Fibroblast of skin of right quadriceps (primary cell): Measurements from ENCODE around the gene OLFML1.
A peak's percentile ranks its signal among the peaks of the same experiment; 100 is the strongest.

ENCODE experiments used
- DNase-seq: peaks from one replicate; pipeline ENCODE4 v3.0.0-alpha.2; 2013

Gene OLFML1

DNA sequence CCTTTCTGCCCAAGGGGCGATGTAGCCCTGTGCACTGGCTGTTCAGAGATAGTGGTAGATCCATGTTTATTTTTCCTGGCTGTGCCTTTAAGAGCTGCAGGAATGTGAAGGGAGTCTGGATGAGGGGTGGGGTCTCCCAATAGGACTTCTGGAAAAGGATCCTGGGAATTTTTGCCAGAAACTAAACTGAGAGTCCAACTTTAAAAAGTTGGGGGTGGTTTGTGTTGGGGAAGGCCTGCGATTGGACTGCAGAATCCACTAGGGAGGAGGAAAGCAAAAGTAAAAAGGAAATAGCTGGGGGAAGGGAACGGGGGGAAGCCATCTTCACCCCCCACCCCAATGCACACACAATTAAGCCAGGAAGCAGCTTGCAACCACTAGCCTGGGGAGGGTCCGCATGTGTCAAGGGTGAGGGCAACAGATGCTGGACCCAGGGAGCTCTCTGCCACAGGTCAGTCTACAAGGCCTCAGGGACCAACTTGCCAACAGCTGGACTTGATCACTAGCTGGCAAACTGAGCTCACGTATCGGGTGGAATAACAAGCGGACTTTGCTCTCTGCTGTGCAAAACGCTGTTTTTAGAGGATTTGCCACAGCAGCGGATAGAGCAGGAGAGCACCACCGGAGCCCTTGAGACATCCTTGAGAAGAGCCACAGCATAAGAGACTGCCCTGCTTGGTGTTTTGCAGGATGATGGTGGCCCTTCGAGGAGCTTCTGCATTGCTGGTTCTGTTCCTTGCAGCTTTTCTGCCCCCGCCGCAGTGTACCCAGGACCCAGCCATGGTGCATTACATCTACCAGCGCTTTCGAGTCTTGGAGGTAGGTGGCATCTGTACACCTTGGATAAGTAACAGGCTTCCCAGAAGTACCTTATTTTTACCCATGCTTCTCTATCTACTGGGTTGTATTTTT, at the start of gene OLFML1:
TSS of gene OLFML1 (plus strand) at position 321 of the 912 bp plus-strand sequence. CDS start at position 691, 370 bp downstream.
- DNase-seq = peak; percentile 73

DNA sequence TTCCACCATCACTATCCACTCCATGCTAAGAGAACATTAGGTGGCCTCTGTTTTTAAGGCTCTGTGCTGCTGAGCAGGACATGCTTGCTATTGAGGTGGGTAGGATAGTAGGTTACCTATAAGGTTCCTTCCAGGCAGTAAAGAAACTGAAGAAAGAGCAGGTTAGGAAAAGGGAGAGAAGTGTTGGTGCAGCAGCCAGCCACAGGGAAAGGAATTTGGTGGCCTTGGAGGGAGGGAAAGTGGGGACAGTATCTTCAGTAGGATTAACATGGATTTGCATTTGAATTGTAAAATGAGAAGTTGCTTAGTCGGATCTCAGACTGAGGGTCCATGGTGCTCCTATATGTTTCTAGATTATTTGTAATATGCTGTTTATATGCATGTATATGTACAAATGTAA, 49.2 kb upstream of the OLFML1 start:
- DNase-seq = no peak

DNA sequence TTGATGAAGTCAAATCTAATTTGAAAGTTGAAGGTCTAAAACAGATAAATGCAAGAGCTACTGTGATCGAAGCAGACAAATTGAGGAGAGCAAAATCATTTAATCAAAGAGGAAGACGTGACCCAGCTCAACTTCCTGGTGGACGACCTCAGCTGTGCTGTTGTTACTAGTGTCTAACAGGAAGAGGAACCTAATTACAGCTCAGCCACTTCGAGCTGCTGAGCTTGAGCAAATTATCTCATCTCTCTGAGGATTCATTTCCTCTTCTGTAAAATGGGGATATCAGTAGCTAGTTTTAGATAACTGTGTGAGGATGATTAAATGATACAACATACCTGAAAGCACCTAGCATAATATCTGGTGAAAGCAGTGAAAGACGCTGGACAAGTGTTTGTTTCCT, 48.6 kb upstream of the OLFML1 start:
- DNase-seq = no peak

DNA sequence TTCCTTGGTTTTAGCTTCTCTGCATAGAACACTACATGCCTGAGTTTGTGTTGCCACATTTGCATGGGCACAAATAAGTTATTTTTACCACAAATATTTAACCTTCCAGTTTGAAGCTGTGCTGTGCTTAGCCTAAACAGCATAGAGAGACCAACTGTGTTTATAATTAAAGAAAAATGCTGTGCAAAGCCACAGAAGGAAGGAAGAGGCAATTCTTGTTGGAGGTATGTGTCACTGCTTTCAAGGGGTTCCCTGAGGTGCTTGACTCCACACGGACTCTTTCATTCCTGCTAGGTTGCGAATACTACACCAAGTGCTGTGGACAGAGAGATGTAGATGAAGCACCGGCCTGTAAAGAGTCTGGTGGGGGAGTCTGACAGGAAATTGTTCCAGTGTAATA, 47.6 kb upstream of the OLFML1 start:
- DNase-seq = peak; percentile 90

DNA sequence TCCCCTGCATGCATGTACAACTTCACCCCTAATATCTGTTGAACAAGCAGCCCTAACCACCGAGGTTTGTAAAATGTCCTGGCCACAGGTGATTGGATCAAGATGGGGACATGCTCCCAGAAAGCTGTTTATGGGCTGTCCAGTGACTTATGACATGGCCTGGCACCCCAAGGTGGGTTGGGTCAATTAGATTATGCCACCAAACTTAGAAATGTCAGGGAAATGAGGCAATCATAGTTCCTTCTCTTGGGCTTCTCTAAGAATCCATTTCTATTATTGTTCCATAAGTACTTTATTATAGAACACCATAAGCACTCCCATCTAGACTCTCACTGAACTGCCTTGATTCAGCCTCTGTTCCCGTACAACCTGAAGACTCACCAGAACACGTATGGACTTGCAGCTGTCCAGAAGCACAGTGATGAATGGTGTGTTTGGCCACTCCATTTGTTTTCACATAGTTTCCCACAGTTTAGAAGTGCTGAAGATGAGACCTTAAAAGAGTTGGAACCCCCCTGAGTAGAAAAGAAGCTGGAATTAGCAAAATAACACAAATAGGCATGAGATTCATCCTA, 45.5 kb upstream of the OLFML1 start:
- DNase-seq = no peak

DNA sequence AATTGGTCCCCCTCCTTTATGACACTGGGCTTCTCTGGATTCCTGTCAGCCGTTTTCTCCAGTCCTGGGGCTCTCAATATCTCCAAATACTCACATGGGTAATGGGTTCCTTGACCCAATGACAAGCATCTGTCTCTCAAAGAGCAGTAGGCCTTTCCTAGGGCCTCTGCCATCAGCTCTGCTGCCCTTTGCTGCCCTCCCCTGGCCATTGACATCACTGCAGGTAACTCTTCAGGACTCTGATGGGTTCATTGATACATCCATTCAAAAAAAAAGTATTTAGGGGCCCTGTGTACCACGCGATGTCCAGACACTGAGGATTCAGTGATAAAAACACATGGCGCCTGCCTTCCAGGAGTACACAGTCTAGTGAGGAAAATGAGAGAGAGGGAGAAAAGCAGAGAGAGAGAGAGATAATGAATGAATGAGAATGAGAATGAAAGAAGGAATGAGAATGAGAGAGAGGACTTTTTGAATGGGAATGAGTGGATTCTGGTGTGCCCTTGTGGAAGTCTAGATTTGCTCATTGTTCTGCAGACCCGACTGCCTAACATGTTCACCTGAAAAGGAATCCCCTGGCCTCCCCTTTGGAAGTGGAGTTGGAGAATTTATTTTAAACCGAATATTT, 42.6 kb upstream of the OLFML1 start:
- DNase-seq = peak; percentile 49

DNA sequence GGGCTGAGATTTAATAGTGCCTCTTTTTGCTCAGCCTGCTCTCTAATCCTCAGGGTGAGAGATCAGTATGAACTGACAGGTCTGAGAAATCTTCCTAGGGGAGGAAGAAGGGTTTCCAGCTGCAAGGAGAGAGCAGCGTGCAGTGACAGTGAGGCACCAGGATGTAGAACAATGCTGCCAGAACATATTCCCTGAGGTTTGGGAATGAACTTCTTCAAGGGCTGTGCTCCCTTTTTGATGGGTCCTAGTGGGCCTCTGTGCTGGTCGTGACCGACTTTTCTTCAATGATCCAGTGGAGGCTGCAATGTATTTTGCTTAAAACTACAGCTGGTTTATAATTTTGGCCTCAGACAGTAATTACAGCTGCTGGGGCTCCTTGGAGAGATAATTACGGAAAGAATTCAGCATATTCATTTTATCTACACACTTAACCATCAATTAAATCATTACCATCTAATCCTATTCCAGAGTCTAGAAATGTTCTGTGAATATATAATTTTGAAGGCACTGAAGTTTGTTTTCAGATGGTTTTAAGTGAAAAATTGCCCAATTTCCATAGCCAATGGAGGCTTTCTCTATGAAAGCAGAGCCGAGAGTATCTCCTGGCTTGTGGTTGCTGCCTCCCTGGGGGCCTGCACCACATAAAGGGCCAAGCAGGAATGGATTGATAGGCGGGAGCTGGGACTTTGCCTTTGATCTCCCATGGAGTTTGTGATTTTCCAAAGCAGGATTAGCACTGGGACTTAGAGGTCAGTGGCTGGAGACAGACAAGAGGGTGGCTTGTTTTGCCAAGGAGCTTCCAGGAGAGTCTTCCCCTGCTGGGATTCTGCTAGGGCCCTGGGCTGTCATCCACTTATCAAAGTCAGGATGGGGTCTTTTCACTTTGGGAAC, 41.0 kb upstream of the OLFML1 start:
- no peak for DNase-seq

DNA sequence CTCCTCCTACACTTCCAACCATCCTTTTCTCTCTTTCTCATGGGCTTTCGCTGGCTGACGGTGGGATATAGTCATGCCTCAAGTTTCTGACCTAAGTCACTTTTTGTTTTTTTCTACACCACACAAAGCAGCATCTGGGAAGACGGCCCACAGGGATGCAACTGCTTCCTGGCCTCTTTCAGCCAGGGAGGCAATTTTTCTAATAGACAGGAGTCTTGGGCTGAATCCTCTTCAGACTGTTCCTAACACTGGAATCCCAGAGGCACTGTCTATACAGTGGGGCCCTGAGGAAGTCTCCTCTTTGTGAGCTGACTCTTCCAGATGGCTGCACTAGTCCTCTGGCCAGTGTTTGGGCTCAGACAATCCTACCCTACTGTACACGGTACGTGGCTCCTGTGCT, 39.7 kb upstream of the OLFML1 start:
- DNase-seq = no peak

DNA sequence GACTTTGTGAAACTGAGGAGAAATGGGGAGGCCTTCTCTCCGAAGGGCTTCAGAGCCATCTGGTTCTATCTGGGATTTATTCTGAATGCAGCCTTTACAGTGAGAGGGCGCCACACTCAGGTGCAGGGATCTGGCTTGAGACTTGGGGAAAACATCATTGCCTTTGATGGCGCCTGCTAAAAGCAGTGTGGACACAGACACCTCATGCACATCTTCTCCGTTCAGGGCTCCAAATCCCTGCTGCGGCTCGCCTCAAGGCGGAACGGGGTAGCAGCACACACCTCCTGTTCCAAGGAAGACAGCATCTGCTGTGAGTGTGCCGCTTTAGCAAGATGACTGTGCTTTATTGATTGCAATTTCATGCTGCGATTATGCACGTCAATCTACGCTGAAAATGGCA, 37.1 kb upstream of the OLFML1 start:
- DNase-seq = no peak

DNA sequence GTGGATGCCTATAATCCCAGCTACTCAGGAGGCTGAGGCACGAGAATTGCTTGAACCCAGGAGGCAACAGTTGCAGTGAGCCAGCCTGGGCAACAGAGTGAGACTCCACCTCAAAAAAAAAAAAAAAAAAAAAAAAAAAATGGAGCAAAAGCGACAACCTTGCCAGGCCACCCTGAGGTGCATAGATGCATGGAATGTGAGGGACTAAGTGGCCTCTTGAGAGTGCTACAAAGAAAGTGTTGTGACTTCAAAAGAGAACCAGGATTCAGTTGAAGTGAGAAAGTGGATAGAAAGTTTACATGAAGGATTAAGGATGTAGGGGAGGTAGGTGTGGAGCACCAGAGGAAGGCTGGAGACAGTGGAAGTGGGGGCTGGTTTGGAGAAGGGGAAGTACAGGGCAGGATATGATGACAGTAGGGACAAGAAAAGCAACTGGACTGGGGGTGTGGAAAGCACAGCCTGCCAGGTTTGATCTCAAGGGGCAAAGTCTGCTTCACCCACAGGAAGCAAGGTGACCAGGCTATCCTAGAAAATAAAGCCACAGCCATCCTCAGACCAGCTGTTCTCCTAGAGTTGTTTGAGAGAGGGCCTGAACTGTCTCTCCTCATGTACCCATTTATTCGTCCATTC, 36.0 kb upstream of the OLFML1 start:
- no peak for DNase-seq

DNA sequence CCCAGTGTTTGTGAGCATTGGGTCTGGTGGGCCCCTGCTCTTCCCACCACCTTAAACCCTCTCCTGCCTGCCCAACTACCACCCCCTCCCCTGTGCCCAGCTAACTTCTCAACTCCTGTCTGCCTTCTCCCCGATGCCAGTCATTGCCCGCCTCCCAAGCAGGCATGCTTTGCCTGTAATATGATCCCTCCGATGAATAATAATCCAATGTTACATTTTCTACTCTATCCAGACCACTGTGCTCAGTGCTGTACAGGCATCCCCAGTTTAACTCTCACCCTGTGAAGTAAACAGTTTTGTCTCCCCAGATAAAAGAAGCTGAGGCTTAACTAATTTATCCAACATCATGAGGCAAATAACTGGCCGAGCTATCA, 35.5 kb upstream of the OLFML1 start:
- DNase-seq = no peak

DNA sequence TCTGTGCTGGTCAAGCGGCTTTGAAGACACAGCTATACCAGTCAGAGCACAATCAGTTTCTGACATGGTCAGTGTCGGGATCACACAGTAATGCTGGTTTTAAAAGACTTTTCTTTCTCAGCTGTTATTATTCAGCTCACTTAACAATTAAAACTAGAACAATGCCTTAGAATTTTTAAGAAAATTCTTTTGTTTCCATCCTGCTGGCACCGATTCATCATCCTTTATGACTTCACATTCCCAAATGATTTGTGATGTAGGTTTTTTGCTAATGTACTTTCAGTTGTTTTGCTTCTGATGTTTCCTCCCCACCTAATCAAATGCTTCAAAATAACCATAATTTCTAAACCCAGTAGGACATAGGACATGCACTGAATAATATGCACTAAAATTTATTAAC, 34.5 kb upstream of the OLFML1 start:
- no peak for DNase-seq

DNA sequence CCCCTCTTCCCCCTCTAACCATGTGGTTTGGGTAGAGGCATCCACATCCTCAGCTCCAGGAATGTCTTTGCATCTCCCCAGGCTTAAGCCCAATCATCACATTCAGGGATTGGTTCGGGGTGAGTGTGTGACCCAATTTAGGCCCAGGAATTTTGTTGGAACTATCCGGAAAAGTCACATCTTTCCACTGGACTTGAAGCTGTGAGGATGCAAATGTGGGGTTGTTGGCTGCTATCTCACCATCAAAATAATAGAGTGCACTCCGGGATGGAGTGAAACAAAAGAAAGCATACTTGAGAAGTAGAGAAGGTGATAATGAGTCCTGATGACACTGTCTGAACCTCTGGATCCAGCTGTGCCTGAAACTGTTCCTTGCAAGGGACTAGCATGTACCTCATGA, 33.8 kb upstream of the OLFML1 start:
- no peak for DNase-seq

DNA sequence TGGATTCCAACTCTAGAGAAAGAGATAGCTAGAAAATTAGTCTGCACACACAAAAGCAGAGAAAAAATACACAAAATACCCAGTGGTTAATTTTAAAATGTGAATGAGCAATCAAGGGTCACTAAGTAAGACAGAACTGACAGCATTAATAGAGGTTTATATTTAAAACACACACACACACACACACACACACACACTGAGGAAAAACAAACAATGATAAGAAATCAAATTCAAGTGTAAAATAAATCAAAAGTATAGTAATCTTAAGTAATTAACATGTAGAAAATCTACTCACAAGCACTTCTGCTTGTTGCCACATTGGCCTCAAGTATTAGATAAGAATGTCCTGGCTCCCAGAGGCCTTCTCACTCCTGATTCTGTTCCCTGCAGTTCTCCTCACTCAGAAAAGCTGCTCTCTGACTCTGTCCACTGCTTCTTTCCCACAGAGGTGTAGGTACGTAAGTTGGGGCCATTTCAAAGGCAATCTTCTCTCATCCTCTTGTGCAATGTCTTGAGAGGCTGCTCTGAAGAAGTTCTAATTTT, 33.3 kb upstream of the OLFML1 start:
- no peak for DNase-seq

DNA sequence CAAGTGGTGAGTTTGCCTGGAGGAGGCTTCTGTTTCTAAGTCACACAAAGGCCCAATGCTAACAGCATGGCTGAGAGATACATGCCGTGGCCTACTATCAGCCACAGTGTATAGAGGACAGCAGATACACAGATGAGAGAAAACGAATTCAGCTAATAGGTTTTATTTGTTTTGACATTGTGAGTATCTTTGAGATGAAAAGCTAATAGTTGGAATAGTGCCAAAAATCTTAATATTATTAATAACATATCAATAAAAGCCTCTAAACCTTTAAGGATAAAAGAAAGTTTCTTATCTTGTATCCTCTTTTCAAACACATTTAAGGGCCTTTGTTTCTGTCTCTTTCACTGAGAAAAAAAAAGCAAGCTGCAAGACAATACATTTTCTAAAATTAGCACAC, 30.5 kb upstream of the OLFML1 start:
- no peak for DNase-seq

DNA sequence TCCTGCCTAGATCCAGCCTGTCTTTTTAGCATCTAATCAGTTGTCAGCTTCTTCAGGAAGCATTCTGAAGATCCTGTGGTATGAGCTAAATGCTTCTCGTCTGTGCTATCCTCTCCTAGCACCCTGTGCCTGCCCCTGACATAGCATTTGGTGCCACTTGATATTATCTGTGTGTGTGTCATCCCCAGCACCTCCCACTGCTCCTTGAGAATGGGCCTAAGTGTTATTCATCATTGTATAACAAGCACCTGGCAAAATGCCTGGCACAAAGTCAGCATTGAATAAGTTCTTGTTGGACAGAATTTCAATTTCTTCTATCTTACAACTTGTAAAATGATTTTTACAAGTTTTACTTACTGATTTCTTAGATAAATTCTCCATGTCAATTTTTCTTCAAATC, 28.1 kb upstream of the OLFML1 start:
- peak; percentile 58 for DNase-seq

DNA sequence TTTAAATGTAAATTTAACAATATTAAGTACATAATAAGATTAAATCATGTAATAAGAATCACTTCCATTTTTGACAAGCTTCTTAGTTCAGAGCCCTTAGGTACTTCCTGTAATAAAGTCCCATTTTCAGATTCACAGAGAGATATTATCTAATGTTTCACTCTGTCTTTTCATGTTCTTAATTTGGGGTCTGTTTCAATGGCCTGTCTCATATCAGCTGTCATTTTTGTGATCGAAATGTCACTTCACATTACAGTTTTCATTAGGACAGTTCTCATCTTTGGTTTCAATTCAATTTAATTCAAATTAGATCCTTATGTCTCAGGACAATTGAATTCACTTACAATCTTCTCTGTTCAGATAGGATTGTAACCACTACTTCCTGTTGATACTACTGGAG, 22.6 kb upstream of the OLFML1 start:
- no peak for DNase-seq

DNA sequence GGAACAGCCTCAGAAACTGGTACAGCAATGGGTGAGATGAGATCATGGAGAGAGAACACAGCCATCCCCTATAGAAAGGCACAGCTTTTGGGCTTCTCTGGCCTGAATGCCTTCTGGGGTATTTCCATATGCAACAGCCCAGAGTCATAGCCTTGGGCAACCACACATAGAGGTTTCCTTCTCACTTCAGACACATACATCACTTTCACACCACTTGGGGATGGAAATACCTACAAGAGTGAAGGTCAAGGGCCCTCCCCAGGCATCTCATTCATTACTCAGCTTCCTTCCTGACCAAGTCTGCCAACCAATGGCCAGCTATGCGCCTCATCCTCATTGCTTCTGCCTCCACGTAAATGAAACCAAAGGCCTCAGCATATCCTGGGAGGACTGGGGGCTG, 17.7 kb upstream of the OLFML1 start:
- no peak for DNase-seq

DNA sequence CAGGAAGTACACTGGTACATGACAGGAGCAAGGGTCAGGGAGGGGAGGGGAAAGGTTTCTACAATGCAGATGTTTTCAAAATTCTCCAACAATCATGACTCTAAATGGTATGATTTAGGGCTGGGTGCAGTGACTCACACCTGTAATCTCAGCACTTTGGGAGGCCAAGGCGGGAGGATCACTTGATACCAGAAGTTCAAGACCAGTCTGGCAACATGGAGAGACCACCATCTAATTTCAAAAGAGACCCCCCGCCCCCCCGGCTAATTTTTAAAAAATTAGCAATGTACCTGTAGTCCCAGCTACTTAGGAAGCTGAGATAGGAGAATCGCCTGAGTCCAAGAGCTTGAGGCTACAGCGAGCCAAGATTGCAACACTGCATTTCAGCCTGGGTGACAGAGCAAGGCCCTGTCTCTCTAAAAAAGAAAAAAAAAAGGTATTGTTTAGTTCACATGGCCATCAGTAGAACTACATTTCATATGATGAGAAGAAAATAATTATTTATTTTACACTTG, 15.9 kb upstream of the OLFML1 start:
- DNase-seq = no peak

DNA sequence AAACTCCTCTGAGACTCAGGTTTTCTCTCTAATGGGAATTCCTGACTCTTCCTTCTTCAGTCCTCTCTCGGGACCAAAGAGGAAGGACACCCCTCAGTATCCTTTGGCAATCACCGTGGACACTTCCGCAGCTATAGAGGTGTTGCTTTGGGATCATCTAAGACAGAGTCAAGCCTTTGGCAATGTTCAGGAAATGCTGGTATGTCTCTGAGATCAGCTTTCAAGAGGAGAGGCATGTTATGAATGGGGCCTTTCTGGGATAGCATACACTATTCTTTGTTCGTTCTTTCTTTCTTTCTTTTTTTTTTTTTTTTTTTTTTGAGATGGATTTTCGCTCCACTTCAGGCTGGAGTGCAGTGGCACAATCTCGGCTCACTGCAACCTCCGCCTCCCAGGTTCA, 14.2 kb upstream of the OLFML1 start:
- DNase-seq = no peak

DNA sequence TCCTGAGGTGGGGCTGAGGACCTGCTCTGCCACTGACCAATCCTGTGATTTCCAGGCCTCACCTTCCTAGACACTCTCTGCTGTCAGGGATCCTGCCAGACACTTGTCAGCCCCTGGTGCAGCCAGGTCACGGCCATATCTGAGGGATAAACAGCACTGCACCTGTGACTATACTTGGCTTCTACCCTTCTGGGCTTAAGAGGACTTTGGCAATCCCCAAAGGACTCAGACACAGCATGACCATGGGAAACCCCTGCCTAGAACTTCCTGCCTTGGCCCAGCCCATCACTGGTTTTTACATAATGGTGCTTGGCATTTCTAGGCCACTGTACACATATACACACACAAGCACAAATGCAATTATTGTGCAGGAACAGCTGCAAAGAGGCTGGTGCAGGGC, 11.6 kb upstream of the OLFML1 start:
- no peak for DNase-seq

DNA sequence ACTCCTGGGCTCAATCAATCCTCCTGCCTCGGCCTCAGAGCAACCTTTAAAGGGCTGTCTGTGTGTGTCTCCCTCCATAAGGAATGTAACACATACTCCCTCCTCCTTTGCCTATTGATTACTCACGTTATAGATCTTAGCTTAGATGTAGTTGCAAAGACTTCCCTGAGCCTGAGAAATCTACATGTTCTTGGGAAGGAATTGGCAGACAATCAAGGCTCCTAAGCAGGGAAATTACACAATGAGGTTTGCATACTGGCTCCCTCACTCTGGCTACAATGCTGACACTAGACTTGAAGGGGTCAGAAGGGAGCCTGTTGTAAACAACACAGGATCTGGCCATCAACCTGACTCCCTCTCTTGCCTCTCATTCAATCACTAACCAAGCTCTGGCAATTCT, 5.2 kb upstream of the OLFML1 start:
- DNase-seq = peak; percentile 27
